HG03565 (cell line): ENCODE data around the gene MIA3.
"Not testable (repeated sequence)": the region's sequence is repeated elsewhere in the genome, so short reads cannot be mapped to it uniquely, and the experiment has no call there.

Experiments
- ATAC-seq: cut with Tn5 transposase; IDR thresholded peaks from one replicate; pipeline ENCODE4 v1.9.1; 2021; ENCODE audit warnings: mild to moderate bottlenecking, moderate library complexity; ENCODE audit not compliant: unreplicated experiment

MIA3 gene

GRCh38 chr1:222618001-222618879 lies at the start of gene MIA3:
TSS of gene MIA3 (plus strand) at chr1:222618097. CDS start at chr1:222618111, 14 bp downstream.
- ATAC-seq = peak; percentile 41

- ATAC-seq = no peak
Observed at GRCh38 chr1:222570837-222571236, 47.1 kb upstream of the MIA3 start.

GRCh38 chr1:222579316-222579715 lies 38.6 kb upstream of the MIA3 start:
- ATAC-seq = no peak

GRCh38 chr1:222582099-222582774 lies 35.7 kb upstream of the MIA3 start:
- ATAC-seq = peak; percentile 58

GRCh38 chr1:222583079-222583478 lies 34.8 kb upstream of the MIA3 start:
- ATAC-seq = peak; percentile 76

- ATAC-seq = no peak
Observed at GRCh38 chr1:222586842-222587241, 31.1 kb upstream of the MIA3 start.

- ATAC-seq = no peak
Observed at GRCh38 chr1:222588135-222588534, 29.8 kb upstream of the MIA3 start.

- ATAC-seq = peak; percentile 96
Observed at GRCh38 chr1:222589462-222590302, 28.2 kb upstream of the MIA3 start, which contains the start of gene TAF1A. TSS of gene TAF1A (minus strand) at chr1:222589933.

GRCh38 chr1:222592171-222592570 lies 25.7 kb upstream of the MIA3 start:
- ATAC-seq = no peak

GRCh38 chr1:222594789-222595188 lies 23.1 kb upstream of the MIA3 start:
- ATAC-seq = no peak

- no peak for ATAC-seq
Observed at GRCh38 chr1:222596696-222597095, 21.2 kb upstream of the MIA3 start.

GRCh38 chr1:222600281-222600680 lies 17.6 kb upstream of the MIA3 start:
- ATAC-seq = no peak

GRCh38 chr1:222601257-222601656 lies 16.6 kb upstream of the MIA3 start:
- ATAC-seq = no peak

- no peak for ATAC-seq
Observed at GRCh38 chr1:222606757-222607156, 11.1 kb upstream of the MIA3 start.

GRCh38 chr1:222609111-222609510 lies 8.8 kb upstream of the MIA3 start:
- ATAC-seq = not testable (repeated sequence)

- ATAC-seq = no peak
Observed at GRCh38 chr1:222610728-222611127, 7.2 kb upstream of the MIA3 start.

- no peak for ATAC-seq
Observed at GRCh38 chr1:222613627-222614026, 4.3 kb upstream of the MIA3 start.

- ATAC-seq = no peak
Observed at GRCh38 chr1:222616525-222616924, 1.4 kb upstream of the MIA3 start.

- peak; percentile 81 for ATAC-seq
Observed at GRCh38 chr1:222617367-222617951, 438 bp upstream of the MIA3 start.

GRCh38 chr1:222618880-222619596 lies 1.1 kb downstream of the MIA3 start:
- no peak for ATAC-seq
